ENCODE measurements around the gene APIP. TPM values are rescaled to one million over a fixed set of nuclear protein-coding genes. Genes with fewer than 3 reads are reported as not detected.

The APIP gene
- total RNA-seq, 1 donor from 2014 or later: 36.7 TPM

- TF ChIP-seq CTCF (IDR thresholded peaks at IDR 0.05): no peak
- intact Hi-C loops (cut with DNase I): loop anchor here (5.0 kb wide), 1 partner anchor 304 kb away; no protein-coding TSS in a partner anchor
- DNase-seq (no peak), ATAC-seq (no peak)
- Histone ChIP-seq H3K4me1 (no peaks in the 10 kb centered on the region), H3K27me3 (ENCODE audit: low read depth) (no peaks in the 10 kb centered on the region), H3K4me3 (no peak overlapping the region), H3K36me3 (peaks cover 18% of the 10 kb centered on the region), H3K9me3 (no peaks in the 10 kb centered on the region), H3K27ac (no peak overlapping the region)
Observed at GRCh38 chr11:34891611-34892010, 24.6 kb downstream of the APIP start.

- no peak overlapping the region for H3K27ac ChIP-seq
Observed at GRCh38 chr11:34890812-34891211, 25.4 kb downstream of the APIP start.

GRCh38 chr11:34890089-34890488 is 26.1 kb downstream of the APIP start:
- ATAC-seq (no peak), DNase-seq (no peak)
- intact Hi-C loops (cut with DNase I): loop anchor here (5.0 kb wide), 1 partner anchor 303 kb away; no protein-coding TSS in a partner anchor
- Histone ChIP-seq H3K9me3 (no peaks in the 10 kb centered on the region), H3K27me3 (ENCODE audit: low read depth) (no peaks in the 10 kb centered on the region), H3K4me1 (no peaks in the 10 kb centered on the region), H3K27ac (no peak overlapping the region), H3K4me3 (no peak overlapping the region), H3K36me3 (peaks cover 18% of the 10 kb centered on the region)
- no peak for TF ChIP-seq CTCF (IDR thresholded peaks at IDR 0.05)

More at GRCh38 chr11:34890812-34891211, 25.4 kb downstream of the APIP start:
- ATAC-seq: peak in 1 of 2 donors; percentile 64
- Histone ChIP-seq H3K27me3 (ENCODE audit: low read depth) (no peaks in the 10 kb centered on the region), H3K9me3 (no peaks in the 10 kb centered on the region), H3K4me1 (no peaks in the 10 kb centered on the region), H3K36me3 (peaks cover 18% of the 10 kb centered on the region), H3K4me3 (no peak overlapping the region)
- intact Hi-C loops (cut with DNase I): loop anchor here (5.0 kb wide), 1 partner anchor 304 kb away; no protein-coding TSS in a partner anchor
- peak; percentile 43 for TF ChIP-seq CTCF (IDR thresholded peaks at IDR 0.05)
- no peak for DNase-seq

GRCh38 chr11:34887260-34887659 is 28.9 kb downstream of the APIP start:
- H3K27ac ChIP-seq: no peak overlapping the region
- no peak for TF ChIP-seq CTCF (IDR thresholded peaks at IDR 0.05)
- peaks cover 29% of the 10 kb centered on the region for H3K36me3 ChIP-seq
- DNase-seq (no peak), ATAC-seq (peak in 1 of 2 donors; percentile 37)
- intact Hi-C loops (cut with DNase I): no loop called here
- no peaks in the 10 kb centered on the region for H3K27me3 ChIP-seq (ENCODE audit: low read depth)
- no peak overlapping the region for H3K4me3 ChIP-seq
- H3K4me1 ChIP-seq: no peaks in the 10 kb centered on the region
- no peaks in the 10 kb centered on the region for H3K9me3 ChIP-seq

GRCh38 chr11:34886609-34887008 is 29.6 kb downstream of the APIP start:
- intact Hi-C loops (cut with DNase I): no loop called here
- ATAC-seq: no peak

More at GRCh38 chr11:34886609-34887008, 29.6 kb downstream of the APIP start:
- no peak for DNase-seq
- no peak overlapping the region for H3K4me3 ChIP-seq
- H3K27me3 ChIP-seq (ENCODE audit: low read depth): no peaks in the 10 kb centered on the region
- H3K27ac ChIP-seq: no peak overlapping the region
- peaks cover 34% of the 10 kb centered on the region for H3K36me3 ChIP-seq
- no peak for TF ChIP-seq CTCF (IDR thresholded peaks at IDR 0.05)
- H3K9me3 ChIP-seq: no peaks in the 10 kb centered on the region
- no peaks in the 10 kb centered on the region for H3K4me1 ChIP-seq

Data from lower lobe of right lung (tissue), 2 donors.